ENCODE measurements around the gene KLF6.

KLF6 gene

DNA sequence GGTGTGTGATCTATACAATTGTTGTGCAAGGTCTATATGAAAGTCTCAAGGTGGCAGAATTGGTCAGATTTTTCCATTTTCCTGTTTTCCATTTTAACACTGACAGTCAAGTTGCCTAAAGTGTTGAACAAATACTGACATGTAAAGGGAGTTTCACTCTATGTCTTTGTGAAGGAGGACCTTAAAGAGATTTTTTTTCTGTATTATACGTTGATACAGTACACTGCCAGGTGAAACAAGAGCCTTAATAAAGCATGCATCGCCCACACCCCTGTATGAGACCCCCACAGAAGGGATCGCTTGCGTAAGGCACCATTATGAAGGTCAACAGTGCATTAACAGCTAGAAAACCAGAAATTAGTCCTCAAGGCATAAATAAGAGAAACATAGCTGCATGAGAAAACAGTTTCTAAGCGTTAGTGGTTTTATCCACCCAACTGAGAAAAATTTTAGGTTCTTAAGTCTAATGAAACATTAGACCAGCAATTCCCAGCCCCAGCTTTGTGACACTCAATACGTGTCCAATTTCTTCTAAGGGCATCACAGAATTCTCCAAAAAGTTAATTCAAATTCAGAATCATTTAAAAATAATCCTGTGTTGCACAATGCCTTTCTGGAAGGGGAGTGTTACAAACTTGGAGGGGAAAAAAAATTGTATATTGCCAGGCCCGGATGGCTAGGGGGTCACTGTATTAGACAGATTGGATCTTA lies 6.9 kb downstream of the KLF6 start:
- Mint-ChIP-seq H3K27ac (peak overlapping the region in 2 of 3 experiments; percentile 10 to 55), H3K4me1 (peaks cover 68% of the 10 kb centered on the region), H3K27me3 (ENCODE audit: low read depth) (no peaks in the 10 kb centered on the region), H3K36me3 (ENCODE audit: low read depth) (peaks cover 88% of the 10 kb centered on the region), H3K9me3 (no peaks in the 10 kb centered on the region), H3K4me3 (peak overlapping the region in 2 of 3 experiments; percentile 53 to 66)
- TF ChIP-seq, protein P1, sequence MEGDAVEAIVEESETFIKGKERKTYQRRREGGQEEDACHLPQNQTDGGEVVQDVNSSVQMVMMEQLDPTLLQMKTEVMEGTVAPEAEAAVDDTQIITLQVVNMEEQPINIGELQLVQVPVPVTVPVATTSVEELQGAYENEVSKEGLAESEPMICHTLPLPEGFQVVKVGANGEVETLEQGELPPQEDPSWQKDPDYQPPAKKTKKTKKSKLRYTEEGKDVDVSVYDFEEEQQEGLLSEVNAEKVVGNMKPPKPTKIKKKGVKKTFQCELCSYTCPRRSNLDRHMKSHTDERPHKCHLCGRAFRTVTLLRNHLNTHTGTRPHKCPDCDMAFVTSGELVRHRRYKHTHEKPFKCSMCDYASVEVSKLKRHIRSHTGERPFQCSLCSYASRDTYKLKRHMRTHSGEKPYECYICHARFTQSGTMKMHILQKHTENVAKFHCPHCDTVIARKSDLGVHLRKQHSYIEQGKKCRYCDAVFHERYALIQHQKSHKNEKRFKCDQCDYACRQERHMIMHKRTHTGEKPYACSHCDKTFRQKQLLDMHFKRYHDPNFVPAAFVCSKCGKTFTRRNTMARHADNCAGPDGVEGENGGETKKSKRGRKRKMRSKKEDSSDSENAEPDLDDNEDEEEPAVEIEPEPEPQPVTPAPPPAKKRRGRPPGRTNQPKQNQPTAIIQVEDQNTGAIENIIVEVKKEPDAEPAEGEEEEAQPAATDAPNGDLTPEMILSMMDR (IDR thresholded peaks at IDR 0.05; ENCODE audit: unreplicated experiment in 3 of 3) = no peak

DNA sequence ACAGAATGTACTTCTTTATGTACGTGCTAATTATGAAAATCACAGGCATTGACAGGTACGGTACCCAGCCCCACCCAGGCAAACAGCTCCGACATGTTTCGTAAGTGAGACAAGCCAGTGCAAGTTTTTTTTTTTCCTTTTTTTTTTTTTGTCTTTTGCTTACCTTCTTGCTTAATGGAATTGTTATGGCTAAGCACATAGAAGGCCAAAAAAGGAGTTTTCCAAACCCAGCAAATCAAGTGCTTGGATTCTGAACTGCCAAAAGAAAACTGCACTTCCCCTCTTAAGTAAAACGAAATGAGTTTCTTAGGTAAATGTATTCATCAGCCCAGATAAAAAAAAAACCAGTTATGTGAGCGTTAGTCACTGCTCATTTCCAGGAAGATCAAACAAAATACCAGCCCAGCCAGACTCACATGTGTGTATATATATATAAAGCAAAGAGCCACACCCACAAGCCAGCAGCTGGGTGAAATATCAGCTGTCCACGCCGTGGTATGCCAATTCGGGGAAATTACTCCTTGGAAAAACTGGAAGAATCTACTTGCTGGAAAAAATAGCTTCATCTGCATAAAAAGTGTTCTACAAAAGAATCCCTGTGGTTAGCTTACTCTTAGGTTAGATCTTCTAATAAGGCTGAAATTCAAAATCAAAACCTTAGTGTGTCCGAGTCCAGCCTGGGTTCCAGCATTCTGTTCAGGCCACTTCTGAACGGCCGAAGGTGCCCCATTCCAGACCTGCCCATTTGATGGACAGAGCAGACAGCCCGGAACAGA lies 8.0 kb downstream of the KLF6 start:
- TF ChIP-seq, protein P1 (IDR thresholded peaks at IDR 0.05; ENCODE audit: unreplicated experiment in 3 of 3) = no peak
- Mint-ChIP-seq H3K27me3 (ENCODE audit: low read depth) (no peaks in the 10 kb centered on the region), H3K4me3 (peak overlapping the region in 2 of 3 experiments; percentile 28 to 60), H3K36me3 (ENCODE audit: low read depth) (peaks cover 77% of the 10 kb centered on the region), H3K4me1 (peaks cover 60% of the 10 kb centered on the region), H3K9me3 (peaks cover 2% of the 10 kb centered on the region), H3K27ac (peak overlapping the region; percentile 10 to 47 (median 29))

DNA sequence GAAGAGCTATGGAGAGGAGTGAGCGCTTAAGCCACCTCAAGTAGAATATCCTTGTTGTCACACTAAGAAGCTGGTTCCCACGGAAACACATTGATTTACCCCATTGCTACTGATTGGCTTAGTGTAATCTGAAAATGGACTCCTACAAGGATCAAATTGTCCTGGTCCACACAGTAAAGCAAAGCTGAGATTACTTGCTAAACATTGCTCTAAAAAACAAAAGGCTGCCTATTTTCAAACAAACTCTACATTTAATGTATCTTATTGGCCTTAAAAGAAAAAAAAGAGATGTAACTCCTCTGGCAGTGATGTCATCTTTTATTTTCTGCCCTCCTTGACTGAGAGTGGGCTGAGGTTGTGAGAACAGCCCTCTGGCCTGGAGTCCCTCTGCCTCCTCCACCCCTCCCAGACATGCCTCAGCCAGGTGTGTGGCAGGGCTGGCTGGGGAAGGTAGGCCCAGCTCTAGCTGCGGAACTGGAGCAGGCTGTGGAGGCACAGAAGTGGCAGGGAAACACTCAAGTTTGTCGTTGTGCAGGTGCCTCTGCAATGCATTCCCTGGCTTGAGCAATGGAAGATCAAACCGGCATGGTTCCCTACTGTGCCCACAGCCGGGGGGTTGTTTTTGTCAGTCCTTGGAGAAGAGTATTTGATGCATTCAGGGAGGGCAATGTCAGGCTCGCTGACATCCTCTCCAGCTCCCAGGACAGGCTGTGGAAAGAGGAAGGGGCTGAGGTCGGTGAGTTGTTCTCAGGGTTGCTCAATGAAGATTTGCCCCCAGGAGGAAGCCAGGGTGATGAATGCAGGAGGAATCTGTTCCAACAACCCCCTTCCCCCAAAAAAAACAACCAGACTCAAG lies 9.1 kb downstream of the KLF6 start:
- H3K4me1 Mint-ChIP-seq = peaks cover 50% of the 10 kb centered on the region
- H3K27ac Mint-ChIP-seq = peak overlapping the region; percentile 17 to 35 (median 34)
- TF ChIP-seq, protein P1 (IDR thresholded peaks at IDR 0.05; ENCODE audit: unreplicated experiment in 3 of 3) = no peak
- H3K27me3 Mint-ChIP-seq (ENCODE audit: low read depth) = no peaks in the 10 kb centered on the region
- H3K4me3 Mint-ChIP-seq = peak overlapping the region in 1 of 3 experiments; percentile 18
- peaks cover 67% of the 10 kb centered on the region for H3K36me3 Mint-ChIP-seq (ENCODE audit: low read depth)
- H3K9me3 Mint-ChIP-seq = peaks cover 2% of the 10 kb centered on the region

DNA sequence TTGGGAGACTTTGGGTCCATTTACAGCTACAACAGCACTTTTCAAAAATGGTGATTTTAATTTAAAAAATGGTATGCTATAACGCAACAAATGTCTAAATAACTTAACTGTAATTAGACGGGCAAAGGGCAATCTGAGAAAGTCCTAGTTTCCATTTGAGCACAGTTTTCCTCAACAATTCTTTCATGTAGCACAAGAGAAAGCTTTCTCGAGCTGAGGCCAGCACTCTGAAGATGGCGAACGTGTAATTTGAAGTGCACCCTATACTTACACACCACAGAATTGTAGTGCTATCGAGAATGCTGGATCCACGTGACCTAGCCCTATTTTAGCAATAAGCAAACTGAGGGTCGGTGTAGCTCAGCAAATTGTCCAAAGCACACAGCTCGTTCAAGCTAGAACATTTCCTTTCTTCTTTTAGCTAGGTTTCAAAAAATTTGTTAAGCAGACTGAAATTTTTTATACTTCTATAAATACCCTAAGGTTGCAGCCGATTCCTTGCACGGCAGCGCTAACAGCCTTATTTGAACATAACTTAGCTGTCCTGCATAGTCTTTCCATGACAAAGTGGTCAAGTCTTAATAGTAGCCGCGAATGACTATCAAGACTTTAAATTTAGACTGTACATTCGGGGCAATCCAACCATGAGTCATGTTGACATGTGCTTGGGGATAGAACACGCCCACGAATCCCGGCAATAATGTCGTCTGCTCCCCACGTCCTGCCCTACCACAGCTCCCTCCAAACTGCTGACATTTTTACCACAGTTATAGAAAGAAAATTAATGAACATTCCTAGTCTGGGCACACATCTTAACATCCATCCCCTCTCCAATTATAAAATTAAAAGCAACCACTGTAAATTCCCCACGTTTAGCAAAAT lies 10.0 kb downstream of the KLF6 start:
- H3K27ac Mint-ChIP-seq = peak overlapping the region; percentile 17 to 35 (median 34)
- H3K4me1 Mint-ChIP-seq = peaks cover 41% of the 10 kb centered on the region
- H3K9me3 Mint-ChIP-seq = peaks cover 5% of the 10 kb centered on the region
- H3K36me3 Mint-ChIP-seq (ENCODE audit: low read depth) = peaks cover 58% of the 10 kb centered on the region
- no peaks in the 10 kb centered on the region for H3K27me3 Mint-ChIP-seq (ENCODE audit: low read depth)
- TF ChIP-seq, protein P1 (IDR thresholded peaks at IDR 0.05; ENCODE audit: unreplicated experiment in 3 of 3) = no peak
- no peak overlapping the region for H3K4me3 Mint-ChIP-seq
